T-cell (primary cell): Measurements from ENCODE around the gene MARF1. TPM values are rescaled to one million over a fixed set of nuclear protein-coding genes. Genes with fewer than 3 reads are reported as not detected.

ENCODE experiments used
- ATAC-seq, 4 experiments: fragments of 200-7000 bp in 3 of 4; fragments of 150-1000 bp in 1 of 4; cut with Tn5 transposase; replicated peaks in 1 of 4; 1 replicate in 3 of 4; 2 replicates in 1 of 4; pipeline ENCODE4 v1.10.0; 2021; ENCODE audit warnings: moderate library complexity in 3 of 4, mild to moderate bottlenecking in 2 of 4, moderate number of reproducible peaks in 1 of 4
- CTCF ChIA-PET, 2 donors: fragments of 300-600 bp; sonication (Branson Sonifier 250); formaldehyde crosslinking; loops; one replicate each; lab custom pipeline; 2022; ENCODE audit warnings: antibody characterized with exemption in 2 of 2; lab: Charles Lee
- POLR2A ChIA-PET, 2 donors: fragments of 300-600 bp; sonication (Branson Sonifier 250); formaldehyde crosslinking; loops; one replicate each; lab custom pipeline; 2022; ENCODE audit warnings: antibody characterized with exemption in 2 of 2; lab: Charles Lee
- DNase-seq, 35 experiments: peaks; one replicate each; pipeline versions ENCODE4 v3.0.0 to v3.0.0-alpha.2; 2013 to 2023
- H3K27ac ChIP-seq: one replicate; pipeline ENCODE4 v1.5.1; 2013; ENCODE audit warnings: low read length
- H3K27me3 ChIP-seq, 2 experiments: replicated peaks in 1 of 2; 1 replicate in 1 of 2; 2 replicates in 1 of 2; pipeline versions ENCODE4 v1.6.1 to v1.7.0; 2013; ENCODE audit warnings: low read length in 1 of 2, mixed read lengths in 1 of 2; ENCODE audit not compliant: control insufficient read depth in 2 of 2, insufficient read depth in 2 of 2; ENCODE audit errors: extremely low read depth in 1 of 2
- H3K36me3 ChIP-seq, 2 donors: 1 replicate in 1 of 2; 2 replicates in 1 of 2; pipeline versions ENCODE4 v1.6.1 to v1.7.0; 2013; ENCODE audit warnings: low read length in 1 of 2; ENCODE audit not compliant: control insufficient read depth in 2 of 2, insufficient read depth in 1 of 2; ENCODE audit errors: extremely low read depth in 1 of 2
- H3K4me1 ChIP-seq, 2 experiments: 1 replicate in 1 of 2; 2 replicates in 1 of 2; pipeline versions ENCODE4 v1.6.1 to v1.7.0; 2013; ENCODE audit warnings: low read length in 2 of 2, mixed read lengths in 1 of 2; ENCODE audit not compliant: insufficient read depth in 2 of 2, control insufficient read depth in 1 of 2; ENCODE audit errors: extremely low read depth in 1 of 2
- H3K4me3 ChIP-seq, 2 donors: 1 replicate in 1 of 2; 2 replicates in 1 of 2; pipeline versions ENCODE4 v1.5.1 to v1.7.0; 2013; ENCODE audit warnings: mild to moderate bottlenecking in 2 of 2, low read length in 1 of 2, moderate library complexity in 1 of 2; ENCODE audit not compliant: control insufficient read depth in 1 of 2; ENCODE audit errors: extremely low read depth in 1 of 2
- H3K9me3 ChIP-seq: 2 replicates; pipeline ENCODE4 v1.7.0; 2013
- H3K27ac Mint-ChIP-seq, 2 donors: one replicate each; pipeline ENCODE4 v1.8.0; 2020 to 2021; ENCODE audit warnings: mild to moderate bottlenecking in 2 of 2, mixed read lengths in 2 of 2
- H3K27me3 Mint-ChIP-seq, 2 donors: one replicate each; pipeline ENCODE4 v1.8.0; 2021 to 2022; ENCODE audit warnings: mixed read lengths in 2 of 2
- H3K36me3 Mint-ChIP-seq: one replicate; pipeline ENCODE4 v1.8.0; 2021; ENCODE audit warnings: mixed read lengths
- H3K4me1 Mint-ChIP-seq, 3 donors: one replicate each; pipeline ENCODE4 v1.8.0; 2020 to 2022; ENCODE audit warnings: mixed read lengths in 3 of 3, mild to moderate bottlenecking in 1 of 3
- H3K4me3 Mint-ChIP-seq, 3 donors: one replicate each; pipeline ENCODE4 v1.8.0; 2020 to 2022; ENCODE audit warnings: mild to moderate bottlenecking in 3 of 3, mixed read lengths in 3 of 3, moderate library complexity in 3 of 3
- H3K9me3 Mint-ChIP-seq, 3 donors: one replicate each; pipeline ENCODE4 v1.8.0; 2020 to 2022; ENCODE audit warnings: mixed read lengths in 3 of 3
- WGBS: methylation state at CpG from one replicate; pipeline ENCODE4 v1.1.5; 2013; ENCODE audit warnings: missing lambda C conversion rate; ENCODE audit not compliant: insufficient coverage; 5-methylcytosine and 5-hydroxymethylcytosine counted together
- total RNA-seq, 35 experiments: library from RNA in 6 of 35; stranded (reverse) in 6 of 35; fragments of 120-200 nt in 1 of 35; gene quantifications; one replicate each; pipeline versions ENCODE4 v1.2.1 to v1.2.4 and lab custom pipeline; 2013 to 2026

MARF1 gene
- total RNA-seq, 5 donors from 2014 or later (not counting 1 experiment from before 2014, with no cell fraction given): 151 to 180 (median 177) TPM

DNA sequence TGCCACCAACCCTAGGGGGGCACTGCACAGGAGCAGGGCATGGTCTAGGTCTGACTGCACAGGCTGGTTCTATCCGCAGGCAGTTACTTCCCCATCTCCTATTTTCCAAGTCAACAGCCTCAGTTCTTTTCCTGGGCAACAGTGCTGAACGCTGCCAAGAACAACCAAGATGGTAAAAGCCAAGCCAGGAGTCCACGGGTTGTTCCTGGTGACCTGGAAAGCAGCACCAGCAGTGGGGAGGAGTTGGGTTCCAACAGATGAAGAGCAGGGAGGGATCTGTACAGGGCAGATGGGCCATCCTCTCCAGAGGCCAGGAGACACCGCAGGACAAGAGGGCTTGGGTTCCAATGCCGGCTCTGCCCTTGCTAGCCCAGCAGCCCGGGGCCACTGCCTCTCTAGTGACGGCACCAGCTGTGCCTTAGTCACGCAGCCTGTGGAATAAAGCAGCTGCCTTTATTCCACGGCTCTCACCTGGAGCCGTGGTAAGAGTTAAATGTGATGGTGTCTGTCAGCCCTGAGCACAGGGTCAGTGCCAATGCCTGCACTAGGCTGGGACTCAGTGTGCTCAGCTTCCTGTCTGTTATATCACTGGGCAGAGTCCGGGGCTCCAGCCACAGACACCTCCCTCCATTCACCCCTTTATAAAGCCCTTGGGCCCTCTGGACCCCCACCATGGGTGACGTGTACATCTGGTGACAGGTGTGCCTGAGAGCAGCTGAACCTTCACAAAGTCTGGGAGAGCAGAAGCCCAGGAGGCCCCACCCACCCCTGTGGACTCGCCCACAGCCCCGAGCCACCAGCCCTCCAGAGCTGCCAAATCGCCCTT, 44.9 kb downstream of the MARF1 start:
- Mint-ChIP-seq H3K4me1 (peaks cover 0 to 23% (median 20%) of the 10 kb centered on the region in 3 donors), H3K27ac (peak overlapping the region; percentile 80 to 83), H3K27me3 (no peaks in the 10 kb centered on the region), H3K4me3 (no peak overlapping the region), H3K9me3 (no peaks in the 10 kb centered on the region), H3K36me3 (peaks cover 80% of the 10 kb centered on the region)
- DNase-seq: no peak
- peaks cover 18 to 81% of the 10 kb centered on the region in 2 donors for H3K36me3 ChIP-seq
- H3K27ac ChIP-seq: no peak overlapping the region
- H3K27me3 ChIP-seq: no peaks in the 10 kb centered on the region
- H3K4me1 ChIP-seq: no peaks in the 10 kb centered on the region
- H3K9me3 ChIP-seq: no peaks in the 10 kb centered on the region
- H3K4me3 ChIP-seq: no peak overlapping the region
- WGBS: 97% methylated on average over 9 of the region's 15 CpGs
- ChIA-PET POLR2A (no interaction called here), CTCF (interaction anchor here in 1 of 2 donors (0.7 kb wide), 1 partner anchor 54 kb away, joined by 10 read pairs; no protein-coding TSS in a partner anchor)
- ATAC-seq: no peak

- DNase-seq (no peak), ATAC-seq (no peak)
- ChIA-PET CTCF (no interaction called here), POLR2A (no interaction called here)
- Histone ChIP-seq H3K27me3 (no peaks in the 10 kb centered on the region), H3K4me3 (no peak overlapping the region), H3K36me3 (peaks cover 18 to 73% of the 10 kb centered on the region in 2 donors), H3K27ac (no peak overlapping the region), H3K9me3 (no peaks in the 10 kb centered on the region), H3K4me1 (peaks cover 0 to 6% of the 10 kb centered on the region in 2 experiments)
- Mint-ChIP-seq H3K36me3 (peaks cover 77% of the 10 kb centered on the region), H3K27ac (peak overlapping the region; percentile 80 to 83), H3K27me3 (no peaks in the 10 kb centered on the region), H3K4me1 (peaks cover 0 to 30% (median 28%) of the 10 kb centered on the region in 3 donors), H3K4me3 (no peak overlapping the region), H3K9me3 (no peaks in the 10 kb centered on the region)
- WGBS: no CpG with 5 or more reads among the region's 6 CpGs
Observed at GRCh38 chr16:15597135-15597534, 45.8 kb downstream of the MARF1 start.

DNA sequence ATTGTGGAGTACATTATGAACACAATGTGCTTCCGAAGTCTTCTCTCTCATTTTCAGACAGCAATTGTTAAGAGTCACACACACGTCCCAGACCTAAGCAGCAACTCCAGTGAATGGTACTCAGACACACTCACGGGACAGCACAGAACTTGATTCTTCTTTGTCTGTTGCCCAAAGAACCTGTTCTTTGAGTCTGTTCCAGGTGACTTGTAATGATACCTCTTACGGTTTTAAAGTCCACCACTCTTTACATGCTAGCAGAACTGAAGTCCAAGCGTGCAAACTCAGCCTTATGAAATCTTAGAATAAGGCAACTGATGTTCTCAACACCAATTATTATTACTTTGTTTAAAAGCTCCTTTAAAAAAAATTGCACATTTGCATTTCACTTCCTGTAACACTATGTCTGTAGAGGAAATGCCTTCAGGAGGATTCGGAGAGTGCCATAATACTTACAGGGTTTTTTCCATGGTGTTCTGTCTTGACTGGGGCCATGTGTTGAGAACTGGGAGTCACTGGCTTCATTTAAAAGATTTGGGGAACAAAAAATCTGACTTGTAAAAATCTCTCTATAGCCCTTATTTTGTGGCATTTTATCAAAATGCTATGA, 48.1 kb downstream of the MARF1 start:
- 89% methylated on average over 5 of the region's 6 CpGs for WGBS
- ATAC-seq (no peak), DNase-seq (no peak)
- CTCF ChIA-PET: no interaction called here
- Histone ChIP-seq H3K36me3 (peaks cover 11 to 50% of the 10 kb centered on the region in 2 donors), H3K27ac (no peak overlapping the region), H3K27me3 (no peaks in the 10 kb centered on the region), H3K9me3 (no peaks in the 10 kb centered on the region), H3K4me3 (no peak overlapping the region), H3K4me1 (peaks cover 5 to 28% of the 10 kb centered on the region in 2 experiments)
- H3K36me3 Mint-ChIP-seq: peaks cover 59% of the 10 kb centered on the region
- no peaks in the 10 kb centered on the region for H3K27me3 Mint-ChIP-seq
- no peak overlapping the region for H3K4me3 Mint-ChIP-seq
- H3K27ac Mint-ChIP-seq: peak overlapping the region; percentile 79 to 94
- peaks cover 12 to 51% (median 48%) of the 10 kb centered on the region in 3 donors for H3K4me1 Mint-ChIP-seq
- H3K9me3 Mint-ChIP-seq: no peaks in the 10 kb centered on the region
- POLR2A ChIA-PET: no interaction called here

- peaks cover 56% of the 10 kb centered on the region for H3K36me3 Mint-ChIP-seq
- H3K27me3 Mint-ChIP-seq: no peaks in the 10 kb centered on the region
- H3K4me1 ChIP-seq: peaks cover 5 to 36% of the 10 kb centered on the region in 2 experiments
- peak overlapping the region; percentile 79 to 94 for H3K27ac Mint-ChIP-seq
- H3K27me3 ChIP-seq: no peaks in the 10 kb centered on the region
- POLR2A ChIA-PET: interaction anchor here in 1 of 2 donors (0.6 kb wide), 1 partner anchor 40 kb away, joined by 6 read pairs; no protein-coding TSS in a partner anchor
- DNase-seq: no peak
- H3K9me3 Mint-ChIP-seq: no peaks in the 10 kb centered on the region
- ATAC-seq: no peak
- CTCF ChIA-PET: no interaction called here
- H3K4me3 Mint-ChIP-seq: no peak overlapping the region
- H3K4me1 Mint-ChIP-seq: peaks cover 12 to 66% (median 61%) of the 10 kb centered on the region in 3 donors
- H3K36me3 ChIP-seq: peaks cover 13 to 38% of the 10 kb centered on the region in 2 donors
- H3K4me3 ChIP-seq: no peak overlapping the region
- WGBS: 96% methylated on average over 4 of the region's 9 CpGs
- no peak overlapping the region for H3K27ac ChIP-seq
- no peaks in the 10 kb centered on the region for H3K9me3 ChIP-seq
Observed at GRCh38 chr16:15593235-15593634, 49.7 kb downstream of the MARF1 start.

DNA sequence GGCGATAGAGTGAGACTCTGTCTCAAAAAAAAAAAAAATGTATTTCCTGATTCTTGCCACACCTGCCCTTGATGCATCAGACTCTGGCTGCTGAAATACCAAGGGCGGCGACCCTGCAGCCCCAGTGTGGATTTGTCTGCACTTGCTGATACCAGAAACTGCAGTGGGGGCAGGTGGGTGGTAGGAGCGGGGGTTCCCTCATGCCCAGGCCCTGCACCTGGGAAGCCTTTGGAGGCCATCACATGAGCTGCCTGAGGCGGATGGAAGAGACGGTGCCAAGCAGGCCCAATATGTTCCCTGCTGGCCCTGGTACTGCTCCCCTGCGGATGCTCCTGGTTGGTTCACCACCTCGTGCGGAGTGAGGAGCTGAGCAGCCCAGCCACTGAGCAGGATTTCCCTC, 50.6 kb downstream of the MARF1 start:
- Mint-ChIP-seq H3K4me3 (peak overlapping the region in 1 of 3 donors; percentile 6), H3K27me3 (no peaks in the 10 kb centered on the region), H3K9me3 (no peaks in the 10 kb centered on the region), H3K27ac (peak overlapping the region; percentile 79 to 94), H3K4me1 (peaks cover 12 to 67% (median 63%) of the 10 kb centered on the region in 3 donors), H3K36me3 (peaks cover 58% of the 10 kb centered on the region)
- DNase-seq: peak in 13 of 35 experiments; percentile 5 to 61 (median 13)
- peak in 1 of 4 experiments; percentile 5 for ATAC-seq
- no peaks in the 10 kb centered on the region for H3K9me3 ChIP-seq
- H3K36me3 ChIP-seq: peaks cover 10 to 32% of the 10 kb centered on the region in 2 donors
- 82% methylated on average over 8 of the region's 9 CpGs for WGBS
- no peaks in the 10 kb centered on the region for H3K27me3 ChIP-seq
- H3K4me3 ChIP-seq: no peak overlapping the region
- POLR2A ChIA-PET: interaction anchor here in 1 of 2 donors (0.5 kb wide), 1 partner anchor 68 kb away, joined by 8 read pairs; no protein-coding TSS in a partner anchor
- peaks cover 5 to 36% of the 10 kb centered on the region in 2 experiments for H3K4me1 ChIP-seq
- CTCF ChIA-PET: interaction anchor here in 1 of 2 donors (0.7 kb wide), 1 partner anchor 46 kb away, joined by 6 read pairs; no protein-coding TSS in a partner anchor
- peak overlapping the region; percentile 97 for H3K27ac ChIP-seq

DNA sequence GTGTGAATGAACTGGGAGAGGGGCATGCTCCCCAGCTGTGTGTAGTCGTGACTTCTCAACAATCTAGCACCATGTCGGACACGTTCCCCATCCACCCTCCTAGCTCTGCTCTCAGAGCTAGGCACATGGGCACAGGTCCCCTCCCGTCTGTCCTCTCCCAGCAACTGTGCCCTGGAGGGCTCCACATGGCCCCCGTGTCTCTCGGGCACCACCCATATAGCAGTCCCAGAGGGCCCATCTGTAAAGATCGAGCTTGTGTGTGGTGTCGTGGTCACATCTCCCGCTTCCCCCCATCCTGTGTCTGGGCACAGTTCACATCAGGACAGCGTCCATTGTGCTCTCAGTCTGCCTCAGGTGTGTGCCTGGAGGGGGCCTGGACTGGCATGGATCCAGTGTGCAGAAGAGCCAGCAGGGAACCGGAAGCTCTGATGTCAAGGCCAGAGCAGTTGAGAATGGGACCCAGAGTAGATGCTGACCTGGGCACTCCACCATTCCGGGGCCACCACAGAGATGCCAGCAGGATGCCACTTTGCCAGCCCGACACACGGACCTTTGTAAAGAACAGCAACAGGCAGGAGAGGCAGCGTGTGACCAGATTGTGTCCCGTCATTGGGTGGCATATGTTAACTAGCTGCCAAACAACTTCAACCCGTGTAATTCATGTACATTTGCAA, 55.7 kb downstream of the MARF1 start:
- peaks cover 0 to 12% (median 6%) of the 10 kb centered on the region in 3 donors for H3K9me3 Mint-ChIP-seq
- no peaks in the 10 kb centered on the region for H3K27me3 ChIP-seq
- H3K4me1 Mint-ChIP-seq: peaks cover 12 to 38% (median 38%) of the 10 kb centered on the region in 3 donors
- ChIA-PET POLR2A (interaction anchor here in 1 of 2 donors (0.7 kb wide), 1 partner anchor 16 kb away, joined by 3 read pairs; no protein-coding TSS in a partner anchor), CTCF (no interaction called here)
- H3K27ac Mint-ChIP-seq: peak overlapping the region; percentile 64 to 69
- peaks cover 5 to 32% of the 10 kb centered on the region in 2 experiments for H3K4me1 ChIP-seq
- ATAC-seq (no peak), DNase-seq (no peak)
- WGBS: 99% methylated on average over 15 of the region's 17 CpGs
- H3K9me3 ChIP-seq: no peaks in the 10 kb centered on the region
- no peak overlapping the region for H3K27ac ChIP-seq
- H3K4me3 Mint-ChIP-seq: no peak overlapping the region
- H3K4me3 ChIP-seq: no peak overlapping the region
- no peaks in the 10 kb centered on the region for H3K27me3 Mint-ChIP-seq
- peaks cover 43% of the 10 kb centered on the region for H3K36me3 Mint-ChIP-seq
- H3K36me3 ChIP-seq: peaks cover 7% of the 10 kb centered on the region in 2 donors
